Mammary epithelial cell (primary cell): ENCODE data around the gene INPP5D.

ENCODE experiments used
- EZH2 ChIP-seq: IDR thresholded peaks from 2 replicates; pipeline ENCODE4 v1.6.1; 2012; ENCODE audit warnings: low read length, inconsistent platforms, borderline replicate concordance
- TF ChIP-seq, protein P1 (sequence below), 2 donors: IDR thresholded peaks in 1 of 2; conservative IDR thresholded peaks in 1 of 2; 2 replicates each; pipeline ENCODE4 v1.5.1; 2011 to 2012; ENCODE audit warnings: inconsistent platforms in 2 of 2, low read length in 2 of 2, mild to moderate bottlenecking in 2 of 2, control low read depth in 1 of 2, low read depth in 1 of 2; ENCODE audit not compliant: insufficient read depth in 1 of 2; ENCODE audit errors: extremely low read depth in 1 of 2

GRCh38 chr2:233165543-233165894, 105.4 kb downstream of the INPP5D start:
- TF ChIP-seq, protein P1, sequence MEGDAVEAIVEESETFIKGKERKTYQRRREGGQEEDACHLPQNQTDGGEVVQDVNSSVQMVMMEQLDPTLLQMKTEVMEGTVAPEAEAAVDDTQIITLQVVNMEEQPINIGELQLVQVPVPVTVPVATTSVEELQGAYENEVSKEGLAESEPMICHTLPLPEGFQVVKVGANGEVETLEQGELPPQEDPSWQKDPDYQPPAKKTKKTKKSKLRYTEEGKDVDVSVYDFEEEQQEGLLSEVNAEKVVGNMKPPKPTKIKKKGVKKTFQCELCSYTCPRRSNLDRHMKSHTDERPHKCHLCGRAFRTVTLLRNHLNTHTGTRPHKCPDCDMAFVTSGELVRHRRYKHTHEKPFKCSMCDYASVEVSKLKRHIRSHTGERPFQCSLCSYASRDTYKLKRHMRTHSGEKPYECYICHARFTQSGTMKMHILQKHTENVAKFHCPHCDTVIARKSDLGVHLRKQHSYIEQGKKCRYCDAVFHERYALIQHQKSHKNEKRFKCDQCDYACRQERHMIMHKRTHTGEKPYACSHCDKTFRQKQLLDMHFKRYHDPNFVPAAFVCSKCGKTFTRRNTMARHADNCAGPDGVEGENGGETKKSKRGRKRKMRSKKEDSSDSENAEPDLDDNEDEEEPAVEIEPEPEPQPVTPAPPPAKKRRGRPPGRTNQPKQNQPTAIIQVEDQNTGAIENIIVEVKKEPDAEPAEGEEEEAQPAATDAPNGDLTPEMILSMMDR (conservative IDR thresholded peaks at IDR 0.05 in 1 of 2, IDR thresholded peaks at IDR 0.05 in 1 of 2; ENCODE audit: extremely low read depth in 1 of 2, insufficient read depth in 1 of 2, low read depth in 1 of 2, low read length in 2 of 2): no peak
- no peak for TF ChIP-seq EZH2
